Measurements from ENCODE around the gene PURB.

GRCh38 chr7:44917465-44917864, 32.1 kb upstream of the PURB start:
- TF ChIP-seq CTCF (IDR thresholded peaks at IDR 0.05) (no peak), POLR2AphosphoS5 (IDR thresholded peaks at IDR 0.05) (no peak), EP300 (IDR thresholded peaks at IDR 0.05; ENCODE audit: low read depth) (no peak)

Data from transverse colon (tissue), 4 donors.